ENCODE results near the gene PDILT. TPM values are rescaled to one million over a fixed set of nuclear protein-coding genes. Genes with fewer than 3 reads are reported as not detected.

PDILT gene
- total and polyA plus RNA-seq, 2 donors (not counting 3 experiments of a cell fraction or from before 2014, with no cell fraction given) = not detected

- ChIA-PET CTCF (interaction anchor here (1.4 kb wide), 1 partner anchor 49 kb away, joined by 3 read pairs; no protein-coding TSS in a partner anchor), POLR2A (no interaction called here)
- no peaks in the 10 kb centered on the region for H4K20me1 ChIP-seq (replicated peaks; ENCODE audit: control insufficient read depth, extremely low read depth, insufficient read depth, low read length)
- H3K4me3 ChIP-seq (replicated peaks in 1 of 3; ENCODE audit: insufficient read depth in 1 of 3, low read depth in 1 of 3, low read length in 3 of 3) = no peak overlapping the region
- no peaks in the 10 kb centered on the region for H3K9me3 ChIP-seq (replicated peaks; ENCODE audit: control insufficient read depth, insufficient read depth, low read length)
- FAIRE-seq (no peak), DNase-seq (ENCODE audit: low read depth, low spot score) (no peak)
- H3K4me2 ChIP-seq (ENCODE audit: insufficient read depth, low read length) = no peak overlapping the region
- no peaks in the 10 kb centered on the region for H3K9me1 ChIP-seq (replicated peaks; ENCODE audit: control insufficient read depth, extremely low read depth, insufficient read depth, low read length)
- H3K36me3 ChIP-seq (ENCODE audit: control insufficient read depth in 2 of 2, extremely low read depth in 1 of 2, insufficient read depth in 2 of 2, low read length in 2 of 2) = no peaks in the 10 kb centered on the region
- no peak overlapping the region for H2AFZ ChIP-seq (ENCODE audit: low read depth, low read length)
- H3K27ac ChIP-seq (ENCODE audit: insufficient read depth, low read depth, low read length) = no peak overlapping the region
- dilution Hi-C loops (cut with MboI; ENCODE audit: extremely low pct_ligation_motif_present, low sequenced_read_pairs) = no loop called here
- no peaks in the 10 kb centered on the region for H3K27me3 ChIP-seq (ENCODE audit: control insufficient read depth in 2 of 2, insufficient read depth in 2 of 2, low read length in 2 of 2)
- TF ChIP-seq CTCF (IDR thresholded peaks at IDR 0.05; ENCODE audit: extremely low read depth in 1 of 2, insufficient read depth in 1 of 2, low read depth in 1 of 2, low read length in 2 of 2) = no peak
- TF ChIP-seq MAX (IDR thresholded peaks at IDR 0.05; ENCODE audit: insufficient read depth, insufficient read length) = no peak
- no peak for TF ChIP-seq FOS (IDR thresholded peaks at IDR 0.05; ENCODE audit: borderline replicate concordance, insufficient read depth, low read length)
- no peak for TF ChIP-seq MYC (IDR thresholded peaks at IDR 0.05; ENCODE audit: low read depth, low read length)
- TF ChIP-seq GATA2 (IDR thresholded peaks at IDR 0.05; ENCODE audit: insufficient read depth, insufficient read length, low read depth, low read length) = no peak
- TF ChIP-seq JUN (IDR thresholded peaks at IDR 0.05; ENCODE audit: borderline replicate concordance, insufficient read depth, insufficient read length, low read depth) = no peak
- TF ChIP-seq EZH2 (IDR thresholded peaks at IDR 0.05; ENCODE audit: borderline replicate concordance, low read depth, low read length, severe bottlenecking) = no peak
- TF ChIP-seq POLR2A (IDR thresholded peaks at IDR 0.05; ENCODE audit: low read depth, low read length) = no peak
- TF ChIP-seq POLR2AphosphoS5 (IDR thresholded peaks at IDR 0.05; ENCODE audit: insufficient read depth, low read depth, low read length) = no peak
- no TSS peak for BruUV-seq (replicated peaks)
- intact Hi-C loops (cut with micrococcal nuclease) = no loop called here
- no peaks in the 10 kb centered on the region for H3K4me1 ChIP-seq (ENCODE audit: control insufficient read depth, extremely low read depth, insufficient read depth, low read length)
- H3K9ac ChIP-seq (replicated peaks; ENCODE audit: extremely low read depth, insufficient read depth, low read length) = no peak overlapping the region
- H3K79me2 ChIP-seq (ENCODE audit: control insufficient read depth, insufficient read depth, low read length) = no peaks in the 10 kb centered on the region
Observed at GRCh38 chr16:20349615-20350014, 54.9 kb downstream of the PDILT start.

Measured in endothelial cell of umbilical vein (primary cell).